GM10266 (cell line): ENCODE data around the gene KDM2B.

Experiments used
- DNase-seq: peaks from one replicate; pipeline ENCODE4 v3.0.0; 2012; ENCODE audit errors: extremely low spot score
- CTCF ChIP-seq: IDR thresholded peaks from 2 replicates; pipeline ENCODE4 v1.5.1; 2012; ENCODE audit warnings: mild to moderate bottlenecking, low read depth; ENCODE audit not compliant: control insufficient read depth, insufficient read depth; ENCODE audit errors: missing control alignments

The KDM2B gene

GRCh38 chr12:121550974-121551634 is 29.7 kb downstream of the KDM2B start:
- no peak for TF ChIP-seq CTCF

GRCh38 chr12:121549075-121549474 is 31.7 kb downstream of the KDM2B start:
- TF ChIP-seq CTCF: no peak
- no peak for DNase-seq

More at GRCh38 chr12:121550974-121551634, 29.7 kb downstream of the KDM2B start:
- DNase-seq: no peak

- DNase-seq: no peak
- TF ChIP-seq CTCF: no peak
Observed at GRCh38 chr12:121545480-121545879, 35.3 kb downstream of the KDM2B start.

- TF ChIP-seq CTCF: no peak
- DNase-seq: no peak
Observed at GRCh38 chr12:121543786-121544185, 37.0 kb downstream of the KDM2B start.

GRCh38 chr12:121539908-121540307 is 40.9 kb downstream of the KDM2B start:
- no peak for TF ChIP-seq CTCF
- DNase-seq: no peak

GRCh38 chr12:121538699-121539061 is 42.1 kb downstream of the KDM2B start:
- no peak for DNase-seq
- no peak for TF ChIP-seq CTCF

- TF ChIP-seq CTCF: no peak
- peak; percentile 69 for DNase-seq
Observed at GRCh38 chr12:121537814-121538698, 42.8 kb downstream of the KDM2B start.
